Peyer's patch (tissue), 4 donors: ENCODE measurements around the gene PCGF6.

Experiments
- CTCF ChIP-seq, 6 experiments: fragments of 450-650 bp in 4 of 6; fragments of 200-600 bp in 2 of 6; sonication (generic) in 1 of 6; IDR thresholded peaks; one replicate each; pipeline ENCODE4 v1.5.1; 2017 to 2019; ENCODE audit warnings: antibody characterized with exemption in 6 of 6, mild to moderate bottlenecking in 3 of 6, moderate library complexity in 1 of 6
- POLR2A ChIP-seq, 2 donors: fragments of 450-650 bp; IDR thresholded peaks; one replicate each; pipeline ENCODE4 v1.5.1; 2017; ENCODE audit warnings: antibody characterized with exemption in 2 of 2, mild to moderate bottlenecking in 2 of 2, moderate library complexity in 2 of 2

GRCh38 chr10:103353281-103353680, 2.3 kb upstream of the PCGF6 start:
- no peak for TF ChIP-seq CTCF (IDR thresholded peaks at IDR 0.05)
- TF ChIP-seq POLR2A (IDR thresholded peaks at IDR 0.05), result no peak
